ENCODE results near the gene CUL3.
"Not testable (repeated sequence)": the region's sequence is repeated elsewhere in the genome, so short reads cannot be mapped to it uniquely, and the experiment has no call there.

The CUL3 gene

GRCh38 chr2:224598678-224599077 is 13.5 kb upstream of the CUL3 start:
- Histone ChIP-seq H3K27me3 (ENCODE audit: control insufficient read depth, insufficient read depth, low read length) (no peaks in the 10 kb centered on the region), H3K4me3 (ENCODE audit: low read length) (no peak overlapping the region), H3K9ac (ENCODE audit: low read length) (no peak overlapping the region), H3K36me3 (ENCODE audit: control insufficient read depth, insufficient read depth, low read length) (no peaks in the 10 kb centered on the region), H3K4me1 (ENCODE audit: control insufficient read depth, insufficient read depth, low read length) (no peaks in the 10 kb centered on the region), H3K27ac (ENCODE audit: low read depth, low read length) (no peak overlapping the region)

GRCh38 chr2:224596289-224596688 is 11.1 kb upstream of the CUL3 start:
- Histone ChIP-seq H3K4me3 (ENCODE audit: low read length) (no peak overlapping the region), H3K9ac (ENCODE audit: low read length) (no peak overlapping the region), H3K27me3 (ENCODE audit: control insufficient read depth, insufficient read depth, low read length) (no peaks in the 10 kb centered on the region), H3K4me1 (ENCODE audit: control insufficient read depth, insufficient read depth, low read length) (no peaks in the 10 kb centered on the region), H3K27ac (ENCODE audit: low read depth, low read length) (no peak overlapping the region), H3K36me3 (ENCODE audit: control insufficient read depth, insufficient read depth, low read length) (no peaks in the 10 kb centered on the region)

- H3K36me3 ChIP-seq (ENCODE audit: control insufficient read depth, insufficient read depth, low read length), result no peaks in the 10 kb centered on the region
- H3K4me1 ChIP-seq (ENCODE audit: control insufficient read depth, insufficient read depth, low read length), result no peaks in the 10 kb centered on the region
- no peaks in the 10 kb centered on the region for H3K27me3 ChIP-seq (ENCODE audit: control insufficient read depth, insufficient read depth, low read length)
- no peak overlapping the region for H3K27ac ChIP-seq (ENCODE audit: low read depth, low read length)
- no peak overlapping the region for H3K4me3 ChIP-seq (ENCODE audit: low read length)
- H3K9ac ChIP-seq (ENCODE audit: low read length), result no peak overlapping the region
Measured at GRCh38 chr2:224595518-224595917, 10.4 kb upstream of the CUL3 start.

- Histone ChIP-seq H3K4me1 (ENCODE audit: control insufficient read depth, insufficient read depth, low read length) (no peaks in the 10 kb centered on the region), H3K27me3 (ENCODE audit: control insufficient read depth, insufficient read depth, low read length) (no peaks in the 10 kb centered on the region), H3K4me3 (ENCODE audit: low read length) (no peak overlapping the region), H3K36me3 (ENCODE audit: control insufficient read depth, insufficient read depth, low read length) (no peaks in the 10 kb centered on the region), H3K9ac (ENCODE audit: low read length) (no peak overlapping the region), H3K27ac (ENCODE audit: low read depth, low read length) (no peak overlapping the region)
Measured at GRCh38 chr2:224594840-224595239, 9.7 kb upstream of the CUL3 start.

- Histone ChIP-seq H3K27ac (ENCODE audit: low read depth, low read length) (no peak overlapping the region), H3K4me3 (ENCODE audit: low read length) (no peak overlapping the region)
Measured at GRCh38 chr2:224591220-224591619, 6.1 kb upstream of the CUL3 start.

GRCh38 chr2:224586127-224586695 is 1.0 kb upstream of the CUL3 start:
- Histone ChIP-seq H3K4me3 (ENCODE audit: low read length) (peak overlapping the region; percentile 86), H3K4me1 (ENCODE audit: control insufficient read depth, insufficient read depth, low read length) (peaks cover 7% of the 10 kb centered on the region), H3K27ac (ENCODE audit: low read depth, low read length) (peak overlapping the region; percentile 66), H3K27me3 (ENCODE audit: control insufficient read depth, insufficient read depth, low read length) (no peaks in the 10 kb centered on the region), H3K36me3 (ENCODE audit: control insufficient read depth, insufficient read depth, low read length) (no peaks in the 10 kb centered on the region), H3K9ac (ENCODE audit: low read length) (peak overlapping the region; percentile 24)

More at GRCh38 chr2:224591220-224591619, 6.1 kb upstream of the CUL3 start:
- H3K9ac ChIP-seq (ENCODE audit: low read length), result no peak overlapping the region
- no peaks in the 10 kb centered on the region for H3K4me1 ChIP-seq (ENCODE audit: control insufficient read depth, insufficient read depth, low read length)
- no peaks in the 10 kb centered on the region for H3K27me3 ChIP-seq (ENCODE audit: control insufficient read depth, insufficient read depth, low read length)
- H3K36me3 ChIP-seq (ENCODE audit: control insufficient read depth, insufficient read depth, low read length), result no peaks in the 10 kb centered on the region

GRCh38 chr2:224584785-224585210 is 365 bp downstream of the CUL3 start:
- H3K9ac ChIP-seq (ENCODE audit: low read length), result peak overlapping the region; percentile 89
- peak overlapping the region; percentile 92 for H3K27ac ChIP-seq (ENCODE audit: low read depth, low read length)
- peaks cover 7% of the 10 kb centered on the region for H3K4me1 ChIP-seq (ENCODE audit: control insufficient read depth, insufficient read depth, low read length)

GRCh38 chr2:224584111-224584784 is 915 bp downstream of the CUL3 start:
- Histone ChIP-seq H3K27me3 (ENCODE audit: control insufficient read depth, insufficient read depth, low read length) (no peaks in the 10 kb centered on the region), H3K4me3 (ENCODE audit: low read length) (peak overlapping the region; percentile 75), H3K27ac (ENCODE audit: low read depth, low read length) (peak overlapping the region; percentile 27), H3K36me3 (ENCODE audit: control insufficient read depth, insufficient read depth, low read length) (no peaks in the 10 kb centered on the region), H3K9ac (ENCODE audit: low read length) (peak overlapping the region; percentile 25), H3K4me1 (ENCODE audit: control insufficient read depth, insufficient read depth, low read length) (peaks cover 10% of the 10 kb centered on the region)

More at GRCh38 chr2:224584785-224585210, 365 bp downstream of the CUL3 start:
- peak overlapping the region; percentile 78 for H3K4me3 ChIP-seq (ENCODE audit: low read length)
- no peaks in the 10 kb centered on the region for H3K36me3 ChIP-seq (ENCODE audit: control insufficient read depth, insufficient read depth, low read length)
- H3K27me3 ChIP-seq (ENCODE audit: control insufficient read depth, insufficient read depth, low read length), result no peaks in the 10 kb centered on the region

GRCh38 chr2:224583033-224583432 is 2.1 kb downstream of the CUL3 start:
- not testable (repeated sequence) for H3K9ac ChIP-seq (ENCODE audit: low read length); H3K36me3 ChIP-seq (ENCODE audit: control insufficient read depth, insufficient read depth, low read length); H3K27me3 ChIP-seq (ENCODE audit: control insufficient read depth, insufficient read depth, low read length); H3K27ac ChIP-seq (ENCODE audit: low read depth, low read length)
- peak overlapping the region; percentile 75 for H3K4me3 ChIP-seq (ENCODE audit: low read length)
- peaks cover 13% of the 10 kb centered on the region for H3K4me1 ChIP-seq (ENCODE audit: control insufficient read depth, insufficient read depth, low read length)

- Histone ChIP-seq H3K4me3 (ENCODE audit: low read length) (no peak overlapping the region), H3K27me3 (ENCODE audit: control insufficient read depth, insufficient read depth, low read length) (no peaks in the 10 kb centered on the region), H3K4me1 (ENCODE audit: control insufficient read depth, insufficient read depth, low read length) (peaks cover 17% of the 10 kb centered on the region), H3K27ac (ENCODE audit: low read depth, low read length) (no peak overlapping the region), H3K9ac (ENCODE audit: low read length) (no peak overlapping the region), H3K36me3 (ENCODE audit: control insufficient read depth, insufficient read depth, low read length) (no peaks in the 10 kb centered on the region)
Measured at GRCh38 chr2:224580248-224580647, 4.9 kb downstream of the CUL3 start.

- Histone ChIP-seq H3K9ac (ENCODE audit: low read length) (no peak overlapping the region), H3K4me3 (ENCODE audit: low read length) (no peak overlapping the region), H3K27ac (ENCODE audit: low read depth, low read length) (no peak overlapping the region), H3K27me3 (ENCODE audit: control insufficient read depth, insufficient read depth, low read length) (no peaks in the 10 kb centered on the region), H3K4me1 (ENCODE audit: control insufficient read depth, insufficient read depth, low read length) (peaks cover 22% of the 10 kb centered on the region), H3K36me3 (ENCODE audit: control insufficient read depth, insufficient read depth, low read length) (no peaks in the 10 kb centered on the region)
Measured at GRCh38 chr2:224579411-224579810, 5.8 kb downstream of the CUL3 start.

- H3K4me3 ChIP-seq (ENCODE audit: low read length), result no peak overlapping the region
- H3K4me1 ChIP-seq (ENCODE audit: control insufficient read depth, insufficient read depth, low read length), result peaks cover 17% of the 10 kb centered on the region
- no peak overlapping the region for H3K9ac ChIP-seq (ENCODE audit: low read length)
- no peaks in the 10 kb centered on the region for H3K36me3 ChIP-seq (ENCODE audit: control insufficient read depth, insufficient read depth, low read length)
- H3K27me3 ChIP-seq (ENCODE audit: control insufficient read depth, insufficient read depth, low read length), result no peaks in the 10 kb centered on the region
- no peak overlapping the region for H3K27ac ChIP-seq (ENCODE audit: low read depth, low read length)
Measured at GRCh38 chr2:224577541-224577940, 7.6 kb downstream of the CUL3 start.

Measured in rectal smooth muscle tissue (tissue), 1 donor.